Neural progenitor cell (in vitro differentiated cells): ENCODE data around the gene FBN2. TPM values are rescaled to one million over a fixed set of nuclear protein-coding genes. Genes with fewer than 3 reads are reported as not detected.

ENCODE experiments used
- DNase-seq: peaks from one replicate; pipeline ENCODE4 v3.0.0-alpha.2; 2016; ENCODE audit warnings: low spot score
- H2AFZ ChIP-seq: fragments of 200-600 bp; sonication (generic); replicated peaks from 2 replicates; pipeline ENCODE4 v1.6.1; 2016; ENCODE audit warnings: antibody characterized with exemption
- H3F3A ChIP-seq: fragments of 200-600 bp; sonication (generic); 2 replicates; pipeline ENCODE4 v1.6.1; 2016; ENCODE audit warnings: antibody characterized with exemption, low read depth
- H3K27ac ChIP-seq: fragments of 200-600 bp; sonication (generic); 2 replicates; pipeline ENCODE4 v1.5.1; 2016; ENCODE audit warnings: mild to moderate bottlenecking
- H3K27me3 ChIP-seq: fragments of 200-600 bp; sonication (generic); 2 replicates; pipeline ENCODE4 v1.6.1; 2016; ENCODE audit warnings: mild to moderate bottlenecking, moderate library complexity
- H3K36me3 ChIP-seq: fragments of 200-600 bp; sonication (generic); 2 replicates; pipeline ENCODE4 v1.5.1; 2016
- H3K4me1 ChIP-seq: fragments of 200-600 bp; sonication (generic); 2 replicates; pipeline ENCODE4 v1.6.1; 2016; ENCODE audit warnings: mixed run types
- H3K4me2 ChIP-seq: fragments of 200-600 bp; sonication (generic); 2 replicates; pipeline ENCODE4 v1.6.1; 2016
- H3K4me3 ChIP-seq: fragments of 200-600 bp; sonication (generic); 2 replicates; pipeline ENCODE4 v1.5.1; 2016
- H3K79me2 ChIP-seq: fragments of 200-600 bp; sonication (generic); 2 replicates; pipeline ENCODE4 v1.6.1; 2016; ENCODE audit warnings: low read depth
- H3K9ac ChIP-seq: fragments of 200-600 bp; sonication (generic); 2 replicates; pipeline ENCODE4 v1.6.1; 2016
- H3K9me3 ChIP-seq: fragments of 200-600 bp; sonication (generic); 2 replicates; pipeline ENCODE4 v1.5.1; 2016; ENCODE audit warnings: low read depth
- H4K20me1 ChIP-seq: fragments of 200-600 bp; sonication (generic); 2 replicates; pipeline ENCODE4 v1.6.1; 2016; ENCODE audit warnings: low read depth
- H3K27ac Mint-ChIP-seq: 3 replicates; pipeline ENCODE4 v1.8.0; 2021; ENCODE audit warnings: mixed read lengths
- H3K27me3 Mint-ChIP-seq: 2 replicates; pipeline ENCODE4 v1.8.0; 2022; ENCODE audit warnings: low read depth, mild to moderate bottlenecking, inconsistent platforms, moderate library complexity, mixed read lengths; ENCODE audit not compliant: insufficient read depth
- H3K36me3 Mint-ChIP-seq: 3 replicates; pipeline ENCODE4 v1.8.0; 2021; ENCODE audit warnings: mixed read lengths
- H3K4me1 Mint-ChIP-seq: 3 replicates; pipeline ENCODE4 v1.8.0; 2021; ENCODE audit warnings: mixed read lengths
- H3K4me3 Mint-ChIP-seq: 3 replicates; pipeline ENCODE4 v1.8.0; 2021; ENCODE audit warnings: mild to moderate bottlenecking, moderate library complexity, mixed read lengths
- H3K9me3 Mint-ChIP-seq: 3 replicates; pipeline ENCODE4 v1.8.0; 2020; ENCODE audit warnings: mixed read lengths
- CTCF ChIP-seq: fragments of 200-600 bp; sonication (generic); IDR thresholded peaks from 2 replicates; pipeline ENCODE4 v1.5.1; 2017; ENCODE audit warnings: antibody characterized with exemption, mild to moderate bottlenecking
- EZH2 ChIP-seq: fragments of 200-600 bp; sonication (generic); IDR thresholded peaks from 2 replicates; pipeline ENCODE4 v1.6.1; 2017; ENCODE audit warnings: antibody characterized with exemption, mild to moderate bottlenecking, moderate library complexity
- EZH2phosphoT487 ChIP-seq: fragments of 200-600 bp; sonication (generic); IDR thresholded peaks from 2 replicates; pipeline ENCODE4 v1.6.1; 2017; ENCODE audit warnings: antibody characterized with exemption
- total RNA-seq: library from RNA; depleted of rRNA; stranded (reverse); fragments of >200 nt; gene quantifications from 2 replicates; pipeline ENCODE4 v1.2.3, GENCODE V29; 2015; ENCODE audit warnings: low replicate concordance

FBN2 gene
- total RNA-seq, 1 donor from 2014 or later: 88.1 TPM

- no peak overlapping the region for H3K27ac Mint-ChIP-seq
- peaks cover 2% of the 10 kb centered on the region for H3K9me3 Mint-ChIP-seq
- Histone ChIP-seq H3K4me3 (no peak overlapping the region), H3K9me3 (no peaks in the 10 kb centered on the region), H3K36me3 (no peaks in the 10 kb centered on the region), H3K9ac (no peak overlapping the region), H3K4me1 (peaks cover 7% of the 10 kb centered on the region), H3K4me2 (no peak overlapping the region), H3K79me2 (no peaks in the 10 kb centered on the region), H3K27me3 (no peaks in the 10 kb centered on the region), H3F3A (no peaks in the 10 kb centered on the region), H2AFZ (no peak overlapping the region), H4K20me1 (peaks cover 4% of the 10 kb centered on the region), H3K27ac (no peak overlapping the region)
- H3K27me3 Mint-ChIP-seq: no peaks in the 10 kb centered on the region
- no peak overlapping the region for H3K4me3 Mint-ChIP-seq
- no peak for DNase-seq
- no peak for TF ChIP-seq EZH2phosphoT487
- no peak for TF ChIP-seq CTCF
- no peak for TF ChIP-seq EZH2
- H3K4me1 Mint-ChIP-seq: no peaks in the 10 kb centered on the region
- H3K36me3 Mint-ChIP-seq: peaks cover 14% of the 10 kb centered on the region
Measured at GRCh38 chr5:128254789-128255188, 283.3 kb downstream of the FBN2 start.

GRCh38 chr5:128253880-128254279 lies 284.2 kb downstream of the FBN2 start:
- Histone ChIP-seq H3K9ac (no peak overlapping the region), H3K27ac (no peak overlapping the region)

GRCh38 chr5:128253161-128253560 lies 284.9 kb downstream of the FBN2 start:
- Histone ChIP-seq H3K79me2 (no peaks in the 10 kb centered on the region), H3K4me1 (no peaks in the 10 kb centered on the region), H3K4me3 (no peak overlapping the region), H3K9ac (no peak overlapping the region), H3K27ac (no peak overlapping the region), H3K9me3 (no peaks in the 10 kb centered on the region), H3K4me2 (no peak overlapping the region), H2AFZ (no peak overlapping the region), H3F3A (no peaks in the 10 kb centered on the region), H3K36me3 (no peaks in the 10 kb centered on the region), H3K27me3 (no peaks in the 10 kb centered on the region), H4K20me1 (no peaks in the 10 kb centered on the region)
- Mint-ChIP-seq H3K27me3 (no peaks in the 10 kb centered on the region), H3K4me3 (no peak overlapping the region), H3K36me3 (peaks cover 6% of the 10 kb centered on the region), H3K9me3 (peaks cover 2% of the 10 kb centered on the region), H3K27ac (no peak overlapping the region), H3K4me1 (no peaks in the 10 kb centered on the region)
- no peak for DNase-seq
- TF ChIP-seq EZH2phosphoT487 (no peak), CTCF (no peak), EZH2 (no peak)

More at GRCh38 chr5:128253880-128254279, 284.2 kb downstream of the FBN2 start:
- TF ChIP-seq EZH2 (no peak), CTCF (no peak), EZH2phosphoT487 (no peak)
- Mint-ChIP-seq H3K9me3 (peaks cover 2% of the 10 kb centered on the region), H3K27me3 (no peaks in the 10 kb centered on the region), H3K4me3 (no peak overlapping the region), H3K4me1 (no peaks in the 10 kb centered on the region), H3K27ac (no peak overlapping the region), H3K36me3 (peaks cover 9% of the 10 kb centered on the region)
- H3K4me1 ChIP-seq: no peaks in the 10 kb centered on the region
- H4K20me1 ChIP-seq: no peaks in the 10 kb centered on the region
- DNase-seq: no peak
- no peaks in the 10 kb centered on the region for H3K36me3 ChIP-seq
- no peak overlapping the region for H3K4me3 ChIP-seq
- H3K4me2 ChIP-seq: no peak overlapping the region
- no peaks in the 10 kb centered on the region for H3K27me3 ChIP-seq
- no peaks in the 10 kb centered on the region for H3F3A ChIP-seq
- H2AFZ ChIP-seq: no peak overlapping the region
- H3K9me3 ChIP-seq: no peaks in the 10 kb centered on the region
- no peaks in the 10 kb centered on the region for H3K79me2 ChIP-seq
